RPMI7951 (cell line): ENCODE data around the gene ZBTB22. TPM values are rescaled to one million over a fixed set of nuclear protein-coding genes. Genes with fewer than 3 reads are reported as not detected.
A peak's percentile ranks its signal among the peaks of the same experiment; 100 is the strongest.
"Not testable (repeated sequence)": the region's sequence is repeated elsewhere in the genome, so short reads cannot be mapped to it uniquely, and the experiment has no call there.

Experiments used
- DNase-seq: peaks from one replicate; pipeline ENCODE4 v3.0.0-alpha.2; 2012; ENCODE audit warnings: low read depth
- total RNA-seq: library from RNA; depleted of rRNA; stranded (reverse); fragments of >200 nt; shearing (Covaris generic); gene quantifications from 2 replicates; pipeline ENCODE4 v1.2.3, GENCODE V29; 2014; rRNA removed

ZBTB22 gene
- 10.7 TPM in 2 replicates for total RNA-seq

- DNase-seq, result peak; percentile 99
Measured at GRCh38 chr6:33317669-33318425, at the start of gene ZBTB22. Gene ZBTB22, minus strand, starts transcription at chr6:33317744. Its CDS starts 828 bp downstream, at chr6:33316916.

- DNase-seq, result no peak
Measured at GRCh38 chr6:33367009-33367714, 49.6 kb upstream of the ZBTB22 start.

- not testable (repeated sequence) for DNase-seq
Measured at GRCh38 chr6:33365206-33365971, 47.8 kb upstream of the ZBTB22 start.

- peak; percentile 60 for DNase-seq
Measured at GRCh38 chr6:33364475-33365205, 47.1 kb upstream of the ZBTB22 start.

GRCh38 chr6:33363486-33363885 lies 45.9 kb upstream of the ZBTB22 start:
- not testable (repeated sequence) for DNase-seq

- no peak for DNase-seq
Measured at GRCh38 chr6:33359331-33359730, 41.8 kb upstream of the ZBTB22 start.

GRCh38 chr6:33357160-33357871 lies 39.8 kb upstream of the ZBTB22 start:
- not testable (repeated sequence) for DNase-seq

- no peak for DNase-seq
Measured at GRCh38 chr6:33356295-33356694, 38.8 kb upstream of the ZBTB22 start.

- not testable (repeated sequence) for DNase-seq
Measured at GRCh38 chr6:33355860-33356259, 38.3 kb upstream of the ZBTB22 start.

- no peak for DNase-seq
Measured at GRCh38 chr6:33347816-33348215, 30.3 kb upstream of the ZBTB22 start.

GRCh38 chr6:33346972-33347371 lies 29.4 kb upstream of the ZBTB22 start:
- DNase-seq, result not testable (repeated sequence)

- DNase-seq, result peak; percentile 80
Measured at GRCh38 chr6:33344701-33345697, 27.5 kb upstream of the ZBTB22 start.

GRCh38 chr6:33343953-33344611 lies 26.5 kb upstream of the ZBTB22 start:
- DNase-seq, result no peak

GRCh38 chr6:33343606-33343952 lies 26.0 kb upstream of the ZBTB22 start:
- not testable (repeated sequence) for DNase-seq

- no peak for DNase-seq
Measured at GRCh38 chr6:33339193-33339592, 21.6 kb upstream of the ZBTB22 start.

- no peak for DNase-seq
Measured at GRCh38 chr6:33336495-33336894, 19.0 kb upstream of the ZBTB22 start.

- no peak for DNase-seq
Measured at GRCh38 chr6:33335916-33336315, 18.4 kb upstream of the ZBTB22 start.

GRCh38 chr6:33333666-33334065 lies 16.1 kb upstream of the ZBTB22 start:
- no peak for DNase-seq

- DNase-seq, result no peak
Measured at GRCh38 chr6:33330736-33331135, 13.2 kb upstream of the ZBTB22 start.
